ENCODE measurements around the gene NARS2.

- TF ChIP-seq EZH2 (IDR thresholded peaks at IDR 0.05; ENCODE audit: borderline replicate concordance, control insufficient read depth, low read depth, low read length) (no peak), IRF5 (IDR thresholded peaks at IDR 0.05; ENCODE audit: borderline replicate concordance) (no peak)
- TF ChIP-seq, protein P1, sequence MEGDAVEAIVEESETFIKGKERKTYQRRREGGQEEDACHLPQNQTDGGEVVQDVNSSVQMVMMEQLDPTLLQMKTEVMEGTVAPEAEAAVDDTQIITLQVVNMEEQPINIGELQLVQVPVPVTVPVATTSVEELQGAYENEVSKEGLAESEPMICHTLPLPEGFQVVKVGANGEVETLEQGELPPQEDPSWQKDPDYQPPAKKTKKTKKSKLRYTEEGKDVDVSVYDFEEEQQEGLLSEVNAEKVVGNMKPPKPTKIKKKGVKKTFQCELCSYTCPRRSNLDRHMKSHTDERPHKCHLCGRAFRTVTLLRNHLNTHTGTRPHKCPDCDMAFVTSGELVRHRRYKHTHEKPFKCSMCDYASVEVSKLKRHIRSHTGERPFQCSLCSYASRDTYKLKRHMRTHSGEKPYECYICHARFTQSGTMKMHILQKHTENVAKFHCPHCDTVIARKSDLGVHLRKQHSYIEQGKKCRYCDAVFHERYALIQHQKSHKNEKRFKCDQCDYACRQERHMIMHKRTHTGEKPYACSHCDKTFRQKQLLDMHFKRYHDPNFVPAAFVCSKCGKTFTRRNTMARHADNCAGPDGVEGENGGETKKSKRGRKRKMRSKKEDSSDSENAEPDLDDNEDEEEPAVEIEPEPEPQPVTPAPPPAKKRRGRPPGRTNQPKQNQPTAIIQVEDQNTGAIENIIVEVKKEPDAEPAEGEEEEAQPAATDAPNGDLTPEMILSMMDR (IDR thresholded peaks at IDR 0.05 in 2 of 3, conservative IDR thresholded peaks at IDR 0.05 in 1 of 3; ENCODE audit: control insufficient read depth in 2 of 3, extremely low read depth in 1 of 3, insufficient read depth in 1 of 3, low read depth in 3 of 3, low read length in 3 of 3) = no peak
- TF ChIP-seq, protein P2, sequence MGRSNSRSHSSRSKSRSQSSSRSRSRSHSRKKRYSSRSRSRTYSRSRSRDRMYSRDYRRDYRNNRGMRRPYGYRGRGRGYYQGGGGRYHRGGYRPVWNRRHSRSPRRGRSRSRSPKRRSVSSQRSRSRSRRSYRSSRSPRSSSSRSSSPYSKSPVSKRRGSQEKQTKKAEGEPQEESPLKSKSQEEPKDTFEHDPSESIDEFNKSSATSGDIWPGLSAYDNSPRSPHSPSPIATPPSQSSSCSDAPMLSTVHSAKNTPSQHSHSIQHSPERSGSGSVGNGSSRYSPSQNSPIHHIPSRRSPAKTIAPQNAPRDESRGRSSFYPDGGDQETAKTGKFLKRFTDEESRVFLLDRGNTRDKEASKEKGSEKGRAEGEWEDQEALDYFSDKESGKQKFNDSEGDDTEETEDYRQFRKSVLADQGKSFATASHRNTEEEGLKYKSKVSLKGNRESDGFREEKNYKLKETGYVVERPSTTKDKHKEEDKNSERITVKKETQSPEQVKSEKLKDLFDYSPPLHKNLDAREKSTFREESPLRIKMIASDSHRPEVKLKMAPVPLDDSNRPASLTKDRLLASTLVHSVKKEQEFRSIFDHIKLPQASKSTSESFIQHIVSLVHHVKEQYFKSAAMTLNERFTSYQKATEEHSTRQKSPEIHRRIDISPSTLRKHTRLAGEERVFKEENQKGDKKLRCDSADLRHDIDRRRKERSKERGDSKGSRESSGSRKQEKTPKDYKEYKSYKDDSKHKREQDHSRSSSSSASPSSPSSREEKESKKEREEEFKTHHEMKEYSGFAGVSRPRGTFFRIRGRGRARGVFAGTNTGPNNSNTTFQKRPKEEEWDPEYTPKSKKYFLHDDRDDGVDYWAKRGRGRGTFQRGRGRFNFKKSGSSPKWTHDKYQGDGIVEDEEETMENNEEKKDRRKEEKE (IDR thresholded peaks at IDR 0.05) = no peak
Observed at GRCh38 chr11:78472382-78472781, 102.3 kb downstream of the NARS2 start.
